Measurements from ENCODE around the gene CPNE5.

Gene CPNE5

DNA sequence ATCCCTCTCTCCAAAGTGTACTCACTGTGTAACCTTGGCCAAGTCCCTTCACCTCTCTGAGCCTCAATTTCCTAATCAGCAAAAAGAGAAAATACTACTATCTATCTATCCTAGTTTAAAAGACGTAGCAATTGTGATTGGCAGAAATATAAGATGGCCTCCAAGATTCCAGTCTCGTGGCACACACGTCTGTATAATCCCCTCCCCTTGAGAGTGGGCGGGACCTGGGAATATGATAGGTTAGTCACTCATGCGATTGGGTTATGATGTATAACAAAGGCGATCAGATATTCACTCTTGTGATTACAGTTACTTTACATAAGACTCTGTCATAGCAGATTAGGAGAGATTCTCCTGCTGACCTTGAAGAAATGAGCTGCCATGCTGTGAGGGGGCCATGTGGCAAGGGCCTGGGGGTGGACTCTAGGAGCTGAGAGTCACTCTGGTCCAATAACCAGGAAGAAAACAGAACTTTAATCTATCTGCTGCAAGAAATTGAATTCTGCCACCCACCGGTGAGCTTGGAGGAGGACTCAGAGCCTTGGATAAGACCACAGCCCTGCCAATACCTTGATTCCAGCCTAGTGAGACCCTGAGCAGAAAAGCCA, 6.0 kb downstream of the CPNE5 start:
- DNase-seq: no peak

GRCh38 chr6:36832313-36832712, 6.9 kb downstream of the CPNE5 start:
- DNase-seq: no peak

GRCh38 chr6:36830577-36830976, 8.7 kb downstream of the CPNE5 start:
- no peak for DNase-seq

DNA sequence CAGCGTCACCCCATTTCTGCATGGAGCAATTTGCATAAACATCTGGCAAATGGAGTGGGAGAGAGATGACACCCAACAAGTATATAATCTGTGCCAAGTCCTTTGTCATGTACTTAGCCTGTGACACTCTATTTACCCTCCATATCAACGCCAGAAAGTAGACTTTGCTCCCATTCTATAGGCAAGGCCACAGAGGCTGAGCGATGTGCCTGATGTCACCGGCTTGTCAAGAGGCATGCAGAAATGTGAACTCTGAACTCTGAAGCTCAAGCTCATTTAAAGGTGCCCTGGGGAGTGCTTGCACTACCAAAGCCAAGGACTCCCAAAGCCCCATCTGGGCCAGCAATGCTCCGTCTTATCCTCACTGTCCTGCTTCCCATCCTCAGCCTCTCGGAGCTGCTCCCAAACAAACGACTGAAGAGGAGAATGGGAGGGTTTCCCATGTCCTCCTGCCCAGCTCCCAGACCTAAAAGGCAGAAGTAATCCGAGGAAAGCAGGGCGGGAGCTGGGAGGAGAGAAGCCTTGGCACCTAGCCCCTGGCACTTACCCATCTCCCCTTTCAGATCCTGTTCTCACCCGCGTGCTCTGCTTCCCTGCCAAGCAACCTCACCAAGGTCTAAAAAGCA, 9.2 kb downstream of the CPNE5 start:
- no peak for DNase-seq

DNA sequence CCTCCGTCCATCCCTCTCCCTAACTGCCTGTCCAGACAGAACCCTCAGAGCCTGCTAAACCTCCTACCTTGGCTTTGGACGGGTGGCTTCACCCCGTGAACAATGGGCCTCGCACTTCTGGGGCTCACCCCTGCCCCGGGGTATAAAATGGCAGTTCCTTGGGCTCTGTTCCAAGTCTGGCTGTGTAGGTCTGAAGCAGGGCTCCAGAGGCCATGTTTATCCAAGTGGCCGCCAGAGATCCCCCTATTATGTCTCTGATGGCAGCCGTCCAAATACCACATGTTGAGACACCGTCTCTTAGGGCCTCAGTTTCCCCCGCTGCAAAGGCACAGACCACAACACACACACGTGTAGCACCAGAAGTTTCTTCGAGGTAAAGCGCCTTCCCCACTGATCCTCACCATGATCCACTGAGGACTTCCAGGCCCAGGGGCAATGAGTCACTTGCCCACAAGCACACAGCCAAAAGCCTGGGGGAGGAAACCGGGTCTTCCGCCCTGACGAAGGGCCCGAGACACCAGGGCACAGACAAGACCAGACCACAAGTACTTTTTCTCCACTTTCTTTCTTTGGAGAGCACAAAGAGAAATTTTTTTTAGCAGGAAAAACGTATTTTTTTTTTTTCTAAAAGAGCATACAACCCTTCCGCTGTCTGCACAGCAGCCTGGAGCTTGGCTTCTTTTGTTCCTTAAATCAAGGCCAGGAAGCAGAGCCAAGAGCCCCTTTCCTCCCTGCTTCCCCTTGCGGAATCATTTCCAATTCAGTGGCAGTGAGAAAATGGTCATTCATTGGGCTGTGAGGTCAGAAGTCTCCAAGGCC, 11.8 kb downstream of the CPNE5 start:
- DNase-seq: peak; percentile 16

GRCh38 chr6:36826520-36827227, 12.6 kb downstream of the CPNE5 start:
- DNase-seq: no peak

GRCh38 chr6:36825994-36826393, 13.2 kb downstream of the CPNE5 start:
- DNase-seq: no peak

GRCh38 chr6:36825452-36825851, 13.8 kb downstream of the CPNE5 start:
- DNase-seq: no peak

- no peak for DNase-seq
Observed at GRCh38 chr6:36824253-36824652, 15.0 kb downstream of the CPNE5 start.

DNA sequence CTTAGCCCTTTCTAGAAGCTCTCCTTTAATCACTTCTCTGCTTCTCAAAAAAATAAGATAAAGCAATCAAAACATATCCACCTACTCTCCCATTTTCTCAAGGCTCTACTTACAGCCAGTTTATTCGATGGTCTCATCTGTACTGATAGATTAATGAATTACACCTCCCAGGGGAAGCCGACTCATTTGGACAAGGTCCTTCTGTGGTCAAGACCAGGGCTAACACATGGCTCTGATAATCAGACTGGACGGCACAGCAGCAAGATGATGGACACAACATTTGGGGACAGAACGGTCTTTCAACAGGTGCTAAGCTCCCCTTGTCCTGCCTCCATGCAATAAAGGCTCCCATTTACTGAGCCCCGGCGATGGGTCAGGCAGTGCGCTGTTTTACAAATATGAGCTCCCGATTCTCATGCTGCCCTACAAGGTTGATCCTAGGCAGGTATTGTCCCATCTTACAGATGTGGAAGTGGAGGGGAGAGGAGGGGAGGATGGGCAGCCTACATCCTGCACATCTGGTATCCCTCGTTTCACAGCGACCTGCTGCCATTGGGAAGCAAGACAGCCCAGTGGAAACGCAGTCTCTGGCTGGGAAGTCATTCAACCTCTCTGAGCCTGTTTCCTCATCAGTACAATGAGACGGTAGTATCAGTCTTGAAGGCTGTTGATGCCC, 15.7 kb downstream of the CPNE5 start:
- DNase-seq: no peak

DNA sequence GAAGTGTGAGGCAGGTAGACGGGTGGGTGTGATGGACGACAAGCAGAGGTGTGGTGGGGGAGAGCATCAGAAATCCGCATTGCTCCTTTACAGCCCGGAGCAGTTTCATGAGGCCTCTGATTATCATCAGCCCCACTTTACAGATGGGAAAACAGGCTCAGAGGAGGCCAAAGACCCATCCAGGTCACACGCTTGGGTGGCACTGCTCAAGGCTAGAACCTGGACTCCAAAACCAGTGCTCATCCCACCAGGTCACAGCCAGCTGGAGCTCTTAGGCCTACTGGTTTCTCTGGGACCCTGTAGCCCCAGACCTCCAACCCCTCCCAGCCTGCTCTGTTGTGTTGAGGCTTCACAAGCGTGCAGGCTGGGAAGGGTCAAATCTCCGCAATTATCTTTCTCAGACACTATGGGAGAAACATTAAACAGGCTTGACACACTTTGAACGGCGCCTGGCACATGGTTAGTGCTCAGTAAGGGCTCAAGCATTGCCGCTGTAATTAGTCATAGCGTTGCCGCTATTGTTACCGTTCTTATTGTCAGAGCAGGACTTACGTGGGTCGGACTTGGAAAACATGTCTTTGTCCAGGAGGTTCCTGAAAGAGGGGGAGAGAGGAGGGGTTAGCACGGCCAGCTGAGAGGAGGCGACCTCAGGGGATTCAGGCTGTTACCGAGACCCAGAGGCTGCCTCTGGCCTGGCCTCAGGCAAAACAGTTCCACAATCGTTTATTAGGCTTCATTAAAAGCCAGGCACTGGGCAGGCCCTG, 16.6 kb downstream of the CPNE5 start:
- DNase-seq: no peak

DNA sequence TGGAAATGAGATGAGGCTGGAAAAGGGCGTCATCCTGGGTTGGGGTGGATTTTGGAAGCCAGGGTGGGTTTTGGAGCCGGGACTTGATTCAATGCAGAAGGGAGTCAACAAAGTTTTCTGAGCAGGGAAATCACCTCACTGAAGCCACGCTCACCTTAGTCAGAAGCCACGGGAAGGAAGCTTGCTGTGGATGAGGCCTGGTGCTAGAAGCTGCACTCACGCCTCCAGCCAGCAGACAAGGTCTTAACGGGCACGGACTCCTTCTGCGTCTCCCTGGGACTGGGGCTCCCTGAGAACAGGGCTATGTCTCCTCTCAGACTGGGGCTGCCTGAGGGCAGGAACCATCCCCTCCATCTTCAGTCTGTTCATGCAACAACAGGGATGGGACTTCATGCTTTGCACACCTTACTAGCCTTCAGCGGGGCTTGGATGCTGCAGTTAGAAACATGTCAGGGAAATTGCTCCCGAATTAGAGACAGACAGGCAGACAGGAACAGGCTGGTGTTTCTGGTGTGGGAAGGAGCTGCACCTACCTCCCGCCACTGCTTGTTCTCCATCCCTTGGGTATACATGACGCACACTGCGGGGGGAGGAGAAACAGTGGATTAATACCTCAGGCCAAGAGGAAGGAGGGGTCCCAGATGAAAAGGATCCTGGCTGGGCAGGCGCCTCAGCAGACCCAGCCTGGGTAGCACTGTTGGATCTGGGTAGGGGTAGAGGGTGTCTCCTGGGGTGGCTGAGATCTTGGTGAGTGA, 17.5 kb downstream of the CPNE5 start:
- DNase-seq: no peak

DNA sequence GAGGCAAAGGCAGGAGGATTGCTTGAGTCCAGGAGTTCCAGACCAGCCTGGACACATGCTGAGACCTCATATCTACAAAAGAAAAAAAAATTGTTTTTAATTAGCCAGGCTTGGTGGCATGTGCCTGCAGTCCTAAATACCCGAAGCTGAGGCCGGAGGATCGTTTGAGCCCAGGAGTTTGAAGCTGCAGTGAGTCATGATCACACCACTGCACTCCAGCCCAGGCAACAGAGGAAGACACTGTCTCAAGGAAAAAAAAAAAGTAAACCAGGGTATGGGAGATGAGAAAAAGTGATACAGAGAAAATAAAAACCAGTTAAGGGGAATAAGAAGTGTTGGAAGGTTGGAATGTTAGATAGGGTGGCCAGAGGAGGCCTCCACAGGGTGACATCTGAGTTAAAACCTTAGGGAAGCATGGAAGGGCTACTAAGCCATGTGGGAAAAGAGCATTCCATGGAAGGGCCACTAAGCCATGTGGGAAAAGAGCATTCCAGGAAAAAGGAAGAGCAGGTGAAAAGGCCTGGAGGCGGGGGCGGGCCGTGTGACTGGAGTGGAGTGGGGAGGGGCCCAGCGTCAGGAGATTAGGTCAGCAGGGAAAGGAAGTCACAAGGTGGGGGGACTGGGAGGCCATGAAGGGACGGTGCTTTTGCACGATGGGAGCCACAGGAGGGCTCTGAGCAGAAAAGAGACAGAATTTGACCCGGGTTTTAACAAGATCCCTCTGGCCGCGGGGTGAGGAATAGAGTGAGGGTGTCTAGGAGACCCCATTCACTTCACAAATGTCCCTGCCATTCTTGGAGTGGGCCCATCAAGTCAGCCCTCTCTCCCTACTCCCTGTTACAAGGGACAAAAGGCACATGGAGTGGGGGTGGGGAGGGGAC, 18.3 kb downstream of the CPNE5 start:
- no peak for DNase-seq

- DNase-seq: no peak
Observed at GRCh38 chr6:36818756-36819155, 20.5 kb downstream of the CPNE5 start.

GRCh38 chr6:36817847-36818246, 21.4 kb downstream of the CPNE5 start:
- no peak for DNase-seq

- DNase-seq: no peak
Observed at GRCh38 chr6:36817176-36817817, 21.9 kb downstream of the CPNE5 start.

DNA sequence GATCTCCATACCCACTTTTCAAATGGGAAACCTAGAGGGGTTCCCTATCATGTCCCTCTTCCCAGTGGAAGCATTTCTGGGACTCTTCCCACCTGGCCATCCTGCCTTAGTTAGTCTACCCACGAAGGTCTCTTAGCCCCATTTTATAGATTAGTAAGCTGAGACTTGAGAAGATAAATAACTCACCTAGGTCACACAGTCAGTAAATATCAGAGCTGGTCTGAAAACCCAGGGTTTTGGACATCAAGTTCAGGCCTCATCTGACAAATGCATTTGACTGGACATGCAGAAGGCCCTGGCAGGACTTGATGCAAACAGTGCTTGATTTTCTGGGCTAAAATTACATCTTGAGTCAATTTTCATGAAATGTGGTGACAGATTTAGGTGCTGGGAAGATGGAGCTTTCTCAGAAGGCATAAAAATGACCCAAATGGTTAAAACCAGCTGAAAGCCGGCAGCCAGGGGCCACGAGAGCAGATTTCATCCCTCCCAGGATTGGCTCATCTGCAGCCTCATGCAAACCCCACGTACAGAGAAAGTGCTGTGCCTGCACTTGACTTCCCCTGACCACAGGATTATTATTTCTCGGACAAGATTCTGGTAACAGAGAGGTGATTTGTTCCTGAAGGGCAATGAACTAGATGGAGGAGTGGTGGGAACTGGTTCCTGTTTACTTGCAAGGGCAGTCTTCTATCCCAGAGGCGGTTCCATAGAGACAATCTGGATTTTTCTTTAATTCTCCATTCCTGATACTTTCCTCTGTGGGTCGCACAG, 23.1 kb downstream of the CPNE5 start:
- no peak for DNase-seq

- no peak for DNase-seq
Observed at GRCh38 chr6:36814249-36814648, 25.0 kb downstream of the CPNE5 start.

DNA sequence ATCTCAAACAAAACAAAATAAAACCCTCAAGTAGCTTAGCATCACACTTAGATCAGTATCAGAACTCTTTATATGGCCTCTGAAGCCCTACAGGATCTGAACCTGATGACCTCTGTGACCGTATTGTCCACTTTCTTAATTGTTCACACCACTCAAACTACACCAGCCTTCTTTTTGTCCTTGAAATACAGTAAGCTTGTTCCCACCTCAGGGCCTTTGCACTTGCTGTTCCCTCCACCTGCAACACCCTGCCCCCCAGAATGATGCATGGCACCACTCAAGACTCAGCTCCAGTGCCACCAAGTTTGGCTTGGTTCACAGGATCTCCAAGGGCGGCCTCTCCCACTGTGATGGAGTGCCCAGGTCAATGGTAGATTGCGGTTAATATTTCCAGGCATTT, 25.7 kb downstream of the CPNE5 start:
- DNase-seq: no peak

All from activated gamma-delta T cell treated with Interleukin-2 at 50 U/mL for 16 hours (primary cell).